Astrocyte of the cerebellum (primary cell): ENCODE results near the gene EVL.
A peak's percentile ranks its signal among the peaks of the same experiment; 100 is the strongest.

Experiments used
- DNase-seq: peaks from one replicate; pipeline ENCODE4 v3.0.0-alpha.2; 2011; ENCODE audit warnings: low read depth
- H3K4me3 ChIP-seq: 2 replicates; pipeline ENCODE4 v1.5.1; 2011; ENCODE audit warnings: mild to moderate bottlenecking, low read depth, low read length, moderate library complexity
- in situ Hi-C: cut with HindIII; loops from 2 replicates; pipeline ENCODE4 v1.10.0; 2017; ENCODE audit warnings: low sequenced_read_pairs
- TF ChIP-seq, protein P1 (sequence below): IDR thresholded peaks from 2 replicates; pipeline ENCODE4 v1.5.1; 2012; ENCODE audit warnings: low read length, low read depth, moderate library complexity, mild to moderate bottlenecking; ENCODE audit errors: missing control alignments

The EVL gene

DNA sequence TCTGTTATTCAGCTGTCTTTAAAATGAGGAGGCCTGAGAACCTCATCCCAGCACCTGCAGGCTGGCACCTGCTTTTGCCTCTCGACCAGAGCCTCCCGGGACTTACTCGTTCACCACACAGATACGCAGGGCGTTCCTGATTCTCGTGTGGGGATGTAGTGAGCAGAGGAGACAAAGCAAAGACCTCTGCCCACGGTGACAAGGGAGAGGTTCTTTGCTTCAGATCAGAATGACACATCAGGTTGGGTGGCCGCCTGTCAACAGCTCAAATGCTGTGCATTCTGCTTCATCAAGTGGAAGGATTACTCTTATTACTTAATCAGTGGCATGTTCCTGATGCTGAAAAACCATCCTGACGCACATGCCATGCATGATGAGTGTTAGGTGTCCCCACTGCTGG is 69.9 kb downstream of the EVL start:
- in situ Hi-C loops: no loop called here
- no peak for DNase-seq

DNA sequence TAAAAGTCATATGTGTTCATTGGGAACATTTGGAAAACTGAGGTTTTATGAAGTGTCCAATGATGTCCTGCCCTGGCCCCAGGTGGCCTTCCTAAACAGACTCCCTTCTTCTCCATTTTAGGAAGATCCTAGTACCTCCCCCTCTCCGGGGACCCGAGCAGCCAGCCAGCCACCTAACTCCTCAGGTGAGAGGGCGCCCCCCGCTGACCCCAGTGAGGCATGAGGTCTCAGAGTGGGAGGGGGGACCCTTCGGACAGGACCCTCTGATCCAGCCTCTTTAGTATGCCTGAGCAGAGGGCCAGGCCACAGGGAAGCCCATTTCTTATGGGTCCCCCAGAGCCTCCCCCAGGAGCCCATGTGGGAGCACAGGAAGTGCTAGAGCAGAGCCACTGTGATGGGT is 70.6 kb downstream of the EVL start:
- in situ Hi-C loops: no loop called here
- TF ChIP-seq, protein P1, sequence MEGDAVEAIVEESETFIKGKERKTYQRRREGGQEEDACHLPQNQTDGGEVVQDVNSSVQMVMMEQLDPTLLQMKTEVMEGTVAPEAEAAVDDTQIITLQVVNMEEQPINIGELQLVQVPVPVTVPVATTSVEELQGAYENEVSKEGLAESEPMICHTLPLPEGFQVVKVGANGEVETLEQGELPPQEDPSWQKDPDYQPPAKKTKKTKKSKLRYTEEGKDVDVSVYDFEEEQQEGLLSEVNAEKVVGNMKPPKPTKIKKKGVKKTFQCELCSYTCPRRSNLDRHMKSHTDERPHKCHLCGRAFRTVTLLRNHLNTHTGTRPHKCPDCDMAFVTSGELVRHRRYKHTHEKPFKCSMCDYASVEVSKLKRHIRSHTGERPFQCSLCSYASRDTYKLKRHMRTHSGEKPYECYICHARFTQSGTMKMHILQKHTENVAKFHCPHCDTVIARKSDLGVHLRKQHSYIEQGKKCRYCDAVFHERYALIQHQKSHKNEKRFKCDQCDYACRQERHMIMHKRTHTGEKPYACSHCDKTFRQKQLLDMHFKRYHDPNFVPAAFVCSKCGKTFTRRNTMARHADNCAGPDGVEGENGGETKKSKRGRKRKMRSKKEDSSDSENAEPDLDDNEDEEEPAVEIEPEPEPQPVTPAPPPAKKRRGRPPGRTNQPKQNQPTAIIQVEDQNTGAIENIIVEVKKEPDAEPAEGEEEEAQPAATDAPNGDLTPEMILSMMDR: no peak
- DNase-seq: no peak
- no peak overlapping the region for H3K4me3 ChIP-seq

More for the DNA sequence above, 69.9 kb downstream of the EVL start:
- H3K4me3 ChIP-seq: no peak overlapping the region
- TF ChIP-seq, protein P1: no peak

DNA sequence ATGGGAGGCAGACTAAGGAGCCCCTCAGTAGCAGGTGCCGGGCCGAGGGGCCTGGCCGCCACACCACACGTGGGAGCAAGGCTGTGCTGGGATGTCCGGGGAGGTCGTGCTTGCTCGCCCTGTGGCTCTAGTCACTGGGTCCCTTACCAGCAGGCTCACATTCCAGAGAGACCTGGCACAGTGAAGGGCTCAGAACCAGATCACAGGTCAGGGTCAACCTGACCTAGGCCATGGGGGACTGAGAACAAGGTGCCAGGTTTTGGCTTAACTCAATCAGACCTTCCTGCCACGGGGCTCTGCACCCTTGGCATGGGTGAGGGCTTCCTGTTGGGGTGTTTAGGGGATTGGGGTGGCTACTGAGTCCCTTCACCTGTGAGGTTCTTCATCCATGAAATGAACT is 72.0 kb downstream of the EVL start:
- TF ChIP-seq, protein P1: no peak
- H3K4me3 ChIP-seq: no peak overlapping the region
- no peak for DNase-seq
- in situ Hi-C loops: no loop called here

DNA sequence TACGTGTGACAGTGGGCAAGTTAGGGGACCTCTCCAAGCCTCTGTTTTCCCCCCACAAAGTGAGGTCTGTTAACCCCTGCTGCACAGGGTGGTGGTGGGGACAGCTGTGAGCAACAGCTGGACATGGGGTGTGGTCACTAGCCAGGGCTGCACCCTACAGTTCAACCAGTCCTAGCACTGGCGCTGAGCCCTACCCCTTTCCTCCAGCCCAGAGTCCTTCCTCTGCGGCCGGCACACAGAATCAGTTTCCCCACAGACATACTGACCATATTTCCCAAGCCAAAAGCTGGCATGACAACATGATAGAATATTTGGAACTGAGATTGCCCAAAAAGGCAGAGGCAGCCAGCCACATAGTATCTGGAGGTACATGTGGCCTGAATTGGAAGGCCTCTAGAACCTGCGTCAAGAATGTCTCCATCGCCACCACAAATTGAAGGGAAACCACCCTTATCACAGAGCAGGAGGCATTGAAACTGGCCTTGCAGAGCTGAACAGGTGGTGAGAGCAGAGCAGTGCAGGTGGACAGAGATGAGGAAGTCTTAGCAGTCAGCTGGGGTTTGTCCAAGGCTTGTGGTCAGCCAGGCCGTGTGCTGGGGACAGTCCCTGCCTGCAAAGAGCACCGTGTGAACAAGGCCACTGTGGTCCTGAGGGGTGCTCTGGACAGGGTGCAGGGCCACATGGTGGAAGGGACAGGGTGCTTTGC is 73.0 kb downstream of the EVL start:
- in situ Hi-C loops: no loop called here
- TF ChIP-seq, protein P1: no peak
- no peak for DNase-seq
- H3K4me3 ChIP-seq: no peak overlapping the region

DNA sequence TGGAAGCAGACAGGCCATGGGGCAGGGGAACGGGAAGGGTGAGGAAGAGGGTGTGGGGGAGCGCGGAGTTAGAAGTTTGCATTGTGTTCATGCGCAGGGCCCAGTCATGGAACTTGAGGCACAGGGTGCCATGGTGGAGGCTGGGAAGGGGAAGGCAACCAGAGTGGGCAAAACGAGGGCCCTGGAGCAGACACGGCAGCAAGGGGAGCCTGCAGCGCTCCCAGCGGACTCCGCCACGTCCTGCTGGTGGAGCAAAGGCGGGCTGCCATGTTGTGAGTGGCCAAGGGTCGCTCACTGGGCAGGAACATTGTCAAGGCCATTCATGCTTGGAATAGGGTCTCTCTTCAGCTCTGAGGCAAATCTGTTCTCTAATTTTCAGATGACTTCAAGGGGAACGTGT is 73.7 kb downstream of the EVL start:
- no peak for DNase-seq
- H3K4me3 ChIP-seq: no peak overlapping the region
- in situ Hi-C loops: no loop called here
- TF ChIP-seq, protein P1: no peak

DNA sequence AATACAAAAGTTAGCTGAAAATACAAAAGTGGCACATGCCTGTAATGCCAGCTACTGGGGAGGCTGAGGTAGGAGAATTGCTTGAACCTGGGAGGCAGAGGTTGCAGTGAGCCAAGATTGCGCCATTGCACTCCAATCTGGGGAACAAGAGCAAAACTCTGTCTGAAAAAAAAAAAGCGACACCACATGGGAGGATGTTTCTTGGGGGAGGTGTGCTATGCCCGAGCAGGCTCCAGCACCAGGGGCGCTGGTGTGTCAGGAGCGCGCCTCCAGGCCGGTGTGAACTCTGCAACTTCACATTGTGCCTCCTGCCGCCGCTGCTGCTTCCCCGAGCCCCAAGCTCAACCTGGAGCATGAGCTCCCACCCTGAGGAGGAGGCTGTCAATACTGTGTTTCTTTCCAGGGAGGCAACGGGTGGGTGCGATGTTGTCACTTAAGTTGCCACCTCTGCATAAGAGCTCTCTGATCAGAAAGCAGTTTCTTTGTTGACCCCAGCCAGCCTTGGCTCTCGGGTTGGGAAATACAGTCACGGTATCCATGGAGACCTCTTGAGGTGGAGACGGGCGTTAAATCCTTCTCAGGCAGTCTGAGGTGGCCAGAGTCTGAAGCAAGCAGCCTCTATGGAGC is 75.3 kb downstream of the EVL start:
- in situ Hi-C loops: no loop called here
- H3K4me3 ChIP-seq: no peak overlapping the region
- TF ChIP-seq, protein P1: peak; percentile 51
- no peak for DNase-seq
